Ovary (tissue), 9 donors: ENCODE measurements around the gene CASP7. TPM values are rescaled to one million over a fixed set of nuclear protein-coding genes. Genes with fewer than 3 reads are reported as not detected.

ENCODE experiments used
- DNase-seq, 5 donors: peaks; one replicate each; pipeline ENCODE4 v3.0.0-alpha.2; 2019 to 2020
- H3K27ac ChIP-seq, 2 donors: fragments of 200-600 bp; one replicate each; pipeline versions ENCODE4 v1.5.1 to v1.8.0; 2019 to 2022
- H3K27me3 ChIP-seq: fragments of 200-600 bp; one replicate; pipeline ENCODE4 v1.8.0; 2022
- H3K36me3 ChIP-seq: fragments of 200-600 bp; sonication (generic); one replicate; pipeline ENCODE4 v1.5.1; 2019
- H3K4me1 ChIP-seq: one replicate; pipeline ENCODE4 v1.8.1; 2013; ENCODE audit warnings: mild to moderate bottlenecking, moderate library complexity; ENCODE audit not compliant: insufficient read depth
- H3K4me3 ChIP-seq: fragments of 200-600 bp; sonication (generic); one replicate; pipeline ENCODE4 v1.5.1; 2017
- H3K9me3 ChIP-seq, 2 donors: fragments of 200-600 bp in 1 of 2; sonication (generic) in 1 of 2; one replicate each; pipeline versions ENCODE4 v1.5.1 to v1.8.1; 2013 to 2019; ENCODE audit warnings: mild to moderate bottlenecking in 1 of 2, moderate library complexity in 1 of 2
- CTCF ChIP-seq, 3 donors: fragments of 450-650 bp in 2 of 3; fragments of 200-600 bp in 1 of 3; IDR thresholded peaks; one replicate each; pipeline versions ENCODE4 v1.5.1 to v1.8.0; 2016 to 2022; ENCODE audit warnings: antibody characterized with exemption in 3 of 3, mild to moderate bottlenecking in 1 of 3
- EP300 ChIP-seq: sonication (generic); formaldehyde crosslinking; IDR thresholded peaks from one replicate; pipeline ENCODE4 v1.6.1; 2017; ENCODE audit warnings: antibody characterized with exemption
- POLR2A ChIP-seq: fragments of 450-650 bp; IDR thresholded peaks from one replicate; pipeline ENCODE4 v1.6.1; 2017; ENCODE audit warnings: antibody characterized with exemption, mild to moderate bottlenecking, moderate library complexity
- WGBS, 3 donors: extraction: QIAGEN DNeasy Blood & Tissue Kit in 1 of 3; methylation state at CpG; one replicate each; pipeline versions ENCODE4 v1.1.5 to v1.1.7; 2013 to 2017; 5-methylcytosine and 5-hydroxymethylcytosine counted together
- intact Hi-C, 4 donors: fragments of 100-400 bp; cut with DNase I; formaldehyde crosslinking; loops; one replicate each; pipeline versions ENCODE4 v1.11.0 to v1.15.1; 2022 to 2023
- polyA plus RNA-seq, 2 donors: library from polyadenylated mRNA; stranded (reverse); fragments of 200-250 nt in 1 of 2; fragments of 350-450 nt in 1 of 2; fragmentation: Illumina TruSeq in 1 of 2; extraction: RNeasy Lipid Tissue Mini Kit (QIAGEN cat#74804) in 1 of 2; gene quantifications; one replicate each; pipeline ENCODE4 v1.2.3, GENCODE V29; 2013 to 2014
- total RNA-seq, 7 donors: library from RNA; depleted of rRNA in 2 of 7; stranded (reverse); fragments of >200 nt in 2 of 7; fragmentation: NEBNext Ultra II Directional in 3 of 7; extraction: Animal tissue kit (Norgen Biotek cat#: 25700) in 3 of 7; gene quantifications; one replicate each; pipeline versions ENCODE4 v1.1.0 to v1.2.4, GENCODE V29; 2016 to 2023
- donor health status: DM: no; HTN: no; CAD: no; lungs with moderate emphysema.
- donor health status: DM: no; HTN: no; CAD: no.
- donor health status: Bipolar disorder and iron deficiency.
- donor health status: DM: yes; HTN: yes; CAD: no.
- donor health status: DM: no; HTN: no; CAD: no.
- donor health status: DM: yes; HTN: yes; CAD: no.

CASP7 gene
- total and polyA plus RNA-seq, 9 donors: 8.0 to 24.7 (median 13.8) TPM

- no peak overlapping the region for H3K4me3 ChIP-seq
- TF ChIP-seq POLR2A (no peak), CTCF (IDR thresholded peaks at IDR 0.05) (no peak), EP300 (no peak)
- DNase-seq: no peak
- intact Hi-C loops: no loop called here
- no peaks in the 10 kb centered on the region for H3K9me3 ChIP-seq
- no peaks in the 10 kb centered on the region for H3K36me3 ChIP-seq
- no peaks in the 10 kb centered on the region for H3K27me3 ChIP-seq
- 45 to 49% (median 45%) methylated on average over 2 of the region's 2 CpGs for WGBS, 3 donors
- H3K4me1 ChIP-seq: peaks cover 2% of the 10 kb centered on the region
- H3K27ac ChIP-seq: no peak overlapping the region
Observed at GRCh38 chr10:113711142-113711541, 31.4 kb downstream of the CASP7 start.

GRCh38 chr10:113712024-113712423 is 32.3 kb downstream of the CASP7 start:
- no peaks in the 10 kb centered on the region for H3K27me3 ChIP-seq
- intact Hi-C loops: no loop called here
- H3K4me1 ChIP-seq: peaks cover 2% of the 10 kb centered on the region
- no peaks in the 10 kb centered on the region for H3K9me3 ChIP-seq
- TF ChIP-seq CTCF (IDR thresholded peaks at IDR 0.05) (no peak), EP300 (no peak), POLR2A (no peak)
- no peak for DNase-seq
- H3K27ac ChIP-seq: no peak overlapping the region
- H3K36me3 ChIP-seq: no peaks in the 10 kb centered on the region
- no peak overlapping the region for H3K4me3 ChIP-seq
- 85 to 89% (median 87%) methylated on average over 3 of the region's 3 CpGs for WGBS, 3 donors

GRCh38 chr10:113712755-113713639 is 33.3 kb downstream of the CASP7 start:
- no peaks in the 10 kb centered on the region for H3K9me3 ChIP-seq
- H3K36me3 ChIP-seq: no peaks in the 10 kb centered on the region
- WGBS, 3 donors: 61 to 70% (median 68%) methylated on average over 8 of the region's 8 CpGs
- intact Hi-C loops: no loop called here
- DNase-seq: no peak
- H3K27ac ChIP-seq: no peak overlapping the region
- peaks cover 2% of the 10 kb centered on the region for H3K4me1 ChIP-seq
- no peaks in the 10 kb centered on the region for H3K27me3 ChIP-seq
- TF ChIP-seq POLR2A (no peak), CTCF (IDR thresholded peaks at IDR 0.05) (no peak), EP300 (no peak)
- no peak overlapping the region for H3K4me3 ChIP-seq

GRCh38 chr10:113713640-113713982 is 33.9 kb downstream of the CASP7 start:
- Histone ChIP-seq H3K4me3 (no peak overlapping the region), H3K4me1 (peaks cover 2% of the 10 kb centered on the region), H3K36me3 (no peaks in the 10 kb centered on the region), H3K27me3 (no peaks in the 10 kb centered on the region), H3K27ac (no peak overlapping the region), H3K9me3 (no peaks in the 10 kb centered on the region)
- 81 to 88% (median 87%) methylated on average over 2 of the region's 2 CpGs for WGBS, 3 donors
- intact Hi-C loops: no loop called here
- TF ChIP-seq CTCF (IDR thresholded peaks at IDR 0.05): no peak
- no peak for TF ChIP-seq EP300
- no peak for TF ChIP-seq POLR2A
- DNase-seq: no peak
